Measurements from ENCODE around the gene KATNAL2.
A peak's percentile ranks its signal among the peaks of the same experiment; 100 is the strongest.
"Not testable (repeated sequence)": the region's sequence is repeated elsewhere in the genome, so short reads cannot be mapped to it uniquely, and the experiment has no call there.

The KATNAL2 gene

GRCh38 chr18:46939998-46940571 is 22.7 kb downstream of the KATNAL2 start:
- no peak for DNase-seq

- no peak for DNase-seq
Measured at GRCh38 chr18:46942646-46943045, 25.2 kb downstream of the KATNAL2 start.

GRCh38 chr18:46946656-46947282 is 29.4 kb downstream of the KATNAL2 start:
- DNase-seq, result peak; percentile 71

- DNase-seq, result no peak
Measured at GRCh38 chr18:46950064-46950656, 32.8 kb downstream of the KATNAL2 start.

DNA sequence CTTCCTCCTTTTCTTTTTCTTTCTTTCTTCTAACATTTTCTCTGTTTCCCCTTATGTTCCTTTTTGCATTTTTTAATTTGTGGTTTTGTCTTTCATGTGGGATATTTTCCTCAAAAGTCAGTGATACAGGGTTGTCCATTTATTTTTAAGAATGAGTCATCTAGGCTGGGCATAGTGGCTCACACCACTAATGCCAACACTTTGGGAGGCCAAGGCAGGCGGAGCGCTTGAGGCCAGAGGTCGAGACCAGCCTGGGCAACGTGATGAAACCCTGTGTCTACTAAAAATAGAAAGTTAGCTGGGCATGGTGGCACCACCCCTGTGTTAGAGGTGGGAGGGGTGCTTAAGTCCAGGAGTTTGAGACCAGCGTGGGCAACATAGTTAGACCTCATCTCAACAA is 35.8 kb downstream of the KATNAL2 start:
- no peak for DNase-seq

- no peak for DNase-seq
Measured at GRCh38 chr18:46958209-46958608, 40.8 kb downstream of the KATNAL2 start.

DNA sequence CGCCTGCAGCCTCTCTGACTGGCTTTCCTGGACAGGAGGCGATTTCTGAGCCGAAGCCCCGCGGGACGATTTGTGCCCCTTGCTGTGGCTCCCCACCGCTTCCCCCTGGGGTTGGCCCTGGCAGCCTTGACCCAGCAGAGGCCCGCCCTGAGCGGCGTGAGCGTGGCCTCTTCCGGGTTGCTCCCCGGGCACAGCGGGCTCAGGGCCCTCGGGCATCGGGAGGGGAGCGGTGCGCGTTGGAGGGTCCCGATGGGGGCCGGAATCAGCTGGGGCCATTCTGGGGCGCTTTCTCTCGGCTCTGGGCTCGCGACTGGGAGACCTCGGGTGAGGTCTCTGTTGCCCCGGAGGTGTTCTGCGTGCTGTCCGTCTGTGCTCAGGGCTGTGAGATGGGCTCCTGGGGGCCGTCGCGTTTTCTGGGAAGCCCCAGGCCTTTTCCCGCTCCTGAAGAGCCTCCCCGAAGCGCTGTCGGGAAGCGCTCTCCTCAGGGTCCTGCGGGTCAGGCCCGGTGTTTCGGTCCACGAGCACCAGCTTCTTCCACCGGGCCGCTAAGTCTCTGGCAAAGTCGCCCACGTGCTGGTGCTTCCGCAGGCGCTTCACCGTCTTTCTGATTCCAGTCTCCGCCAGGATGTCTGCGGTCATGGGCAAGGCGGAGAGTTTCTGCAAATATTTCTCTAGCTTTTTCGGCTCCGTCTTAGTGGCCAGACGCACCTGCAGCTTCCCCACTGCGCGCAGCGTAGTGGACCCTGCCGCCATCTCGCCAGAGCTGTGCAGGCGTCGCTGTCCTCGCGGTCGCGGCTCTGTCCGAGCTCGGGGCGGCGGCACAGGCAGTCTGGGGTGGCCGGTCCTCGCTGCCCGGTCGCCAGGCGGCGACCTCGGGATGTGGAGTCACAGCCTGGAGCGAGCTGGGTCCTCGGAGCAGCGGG is 46.5 kb downstream of the KATNAL2 start:
- not testable (repeated sequence) for DNase-seq

GRCh38 chr18:46964579-46965293 is 47.3 kb downstream of the KATNAL2 start:
- DNase-seq, result not testable (repeated sequence)

- not testable (repeated sequence) for DNase-seq
Measured at GRCh38 chr18:46966266-46966665, 48.9 kb downstream of the KATNAL2 start.

DNA sequence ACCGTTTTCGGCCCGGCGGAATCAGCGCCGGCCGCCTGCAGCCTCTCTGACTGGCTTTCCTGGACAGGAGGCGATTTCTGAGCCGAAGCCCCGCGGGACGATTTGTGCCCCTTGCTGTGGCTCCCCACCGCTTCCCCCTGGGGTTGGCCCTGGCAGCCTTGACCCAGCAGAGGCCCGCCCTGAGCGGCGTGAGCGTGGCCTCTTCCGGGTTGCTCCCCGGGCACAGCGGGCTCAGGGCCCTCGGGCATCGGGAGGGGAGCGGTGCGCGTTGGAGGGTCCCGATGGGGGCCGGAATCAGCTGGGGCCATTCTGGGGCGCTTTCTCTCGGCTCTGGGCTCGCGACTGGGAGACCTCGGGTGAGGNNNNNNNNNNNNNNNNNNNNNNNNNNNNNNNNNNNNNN is 52.1 kb downstream of the KATNAL2 start:
- DNase-seq, result not testable (repeated sequence)

GRCh38 chr18:47019870-47020269 is 102.5 kb downstream of the KATNAL2 start:
- DNase-seq, result not testable (repeated sequence)

DNA sequence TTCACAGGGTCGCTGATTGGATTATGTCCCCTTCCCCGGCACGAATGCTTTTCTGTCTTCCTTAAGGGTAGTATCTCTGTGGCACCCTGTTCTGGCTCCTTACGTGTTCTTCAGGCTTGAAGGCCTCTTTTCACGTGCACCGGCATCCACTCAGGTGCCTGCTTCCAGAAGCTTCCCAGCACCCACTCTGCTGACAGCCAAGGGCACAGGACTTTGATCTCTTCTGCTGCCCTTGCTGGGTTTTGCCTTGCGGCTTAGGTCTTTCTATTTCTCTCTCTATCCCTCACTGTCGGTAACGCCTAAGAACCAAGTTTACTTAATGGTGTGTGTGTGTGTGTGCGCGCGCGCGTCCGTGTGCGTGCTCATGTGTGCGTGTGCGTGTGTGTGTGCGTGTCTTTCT is 103.4 kb downstream of the KATNAL2 start:
- DNase-seq, result not testable (repeated sequence)

DNA sequence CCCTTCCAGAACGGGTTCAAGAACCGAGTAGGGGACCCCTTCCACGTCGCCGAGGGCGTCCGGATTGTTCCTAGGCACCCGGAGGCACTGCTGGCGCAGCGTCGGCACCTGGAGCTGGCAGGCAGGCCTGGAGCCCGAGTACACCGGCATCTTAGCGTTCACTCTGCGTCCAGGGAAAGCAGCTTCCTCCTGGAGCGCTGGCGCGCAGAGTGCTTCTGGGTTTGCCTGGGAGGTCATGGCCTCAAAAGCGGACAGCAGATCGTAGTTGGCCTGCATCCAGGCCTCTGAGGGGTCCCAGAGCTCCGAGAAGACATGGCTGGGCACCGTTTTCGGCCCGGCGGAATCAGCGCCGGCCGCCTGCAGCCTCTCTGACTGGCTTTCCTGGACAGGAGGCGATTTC is 105.4 kb downstream of the KATNAL2 start:
- DNase-seq, result not testable (repeated sequence)

GRCh38 chr18:47023769-47024465 is 106.5 kb downstream of the KATNAL2 start:
- DNase-seq, result not testable (repeated sequence)

DNA sequence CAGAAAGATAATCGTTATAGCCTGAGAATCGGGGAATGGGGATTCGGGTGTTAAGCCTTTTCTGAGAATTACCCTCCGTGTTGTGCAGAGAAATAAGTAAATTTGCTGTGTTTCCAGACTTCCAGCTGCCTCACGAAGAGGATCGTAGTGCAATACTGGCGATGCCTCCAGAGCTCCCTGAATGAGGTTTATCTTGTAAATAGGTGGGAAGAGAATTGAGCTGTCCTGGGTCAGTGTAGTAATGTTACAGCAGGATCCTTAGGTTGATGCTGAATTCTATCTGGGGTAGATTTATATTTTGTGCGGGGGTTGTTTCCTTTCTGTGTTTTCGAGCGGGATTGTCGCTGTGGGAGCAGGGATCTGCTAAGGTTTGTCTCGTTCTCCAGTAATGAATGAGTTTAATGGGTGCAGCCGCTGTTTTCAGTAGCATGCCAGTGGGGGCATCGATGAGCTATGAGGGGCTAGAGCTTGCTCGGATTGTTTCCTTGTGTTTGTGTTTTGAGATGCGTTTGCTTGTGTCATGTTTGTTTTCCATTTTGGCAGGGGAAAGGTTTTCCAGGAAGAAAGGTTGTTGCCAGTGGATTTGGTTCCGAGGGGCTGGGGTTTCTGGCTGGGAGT is 108.3 kb downstream of the KATNAL2 start:
- DNase-seq, result not testable (repeated sequence)

GRCh38 chr18:47028738-47029137 is 111.3 kb downstream of the KATNAL2 start:
- not testable (repeated sequence) for DNase-seq

DNA sequence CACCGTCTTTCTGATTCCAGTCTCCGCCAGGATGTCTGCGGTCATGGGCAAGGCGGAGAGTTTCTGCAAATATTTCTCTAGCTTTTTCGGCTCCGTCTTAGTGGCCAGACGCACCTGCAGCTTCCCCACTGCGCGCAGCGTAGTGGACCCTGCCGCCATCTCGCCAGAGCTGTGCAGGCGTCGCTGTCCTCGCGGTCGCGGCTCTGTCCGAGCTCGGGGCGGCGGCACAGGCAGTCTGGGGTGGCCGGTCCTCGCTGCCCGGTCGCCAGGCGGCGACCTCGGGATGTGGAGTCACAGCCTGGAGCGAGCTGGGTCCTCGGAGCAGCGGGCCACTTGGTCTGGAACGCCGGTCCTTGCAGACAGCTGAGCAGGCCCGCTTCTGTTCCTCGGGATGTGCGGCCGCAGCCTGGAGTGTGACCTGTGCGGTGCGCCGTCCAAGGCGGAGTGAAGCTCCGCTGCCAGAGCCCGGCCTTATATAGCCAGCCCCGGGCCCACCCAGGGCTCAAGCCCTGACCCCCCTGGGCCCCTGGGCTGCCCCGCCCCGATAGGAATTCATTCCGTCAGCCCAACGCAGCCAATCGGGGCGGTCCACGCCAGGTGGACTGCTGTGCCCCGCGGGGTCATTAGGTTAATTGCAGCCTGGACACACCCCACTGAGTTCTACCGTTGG is 112.4 kb downstream of the KATNAL2 start:
- not testable (repeated sequence) for DNase-seq

DNA sequence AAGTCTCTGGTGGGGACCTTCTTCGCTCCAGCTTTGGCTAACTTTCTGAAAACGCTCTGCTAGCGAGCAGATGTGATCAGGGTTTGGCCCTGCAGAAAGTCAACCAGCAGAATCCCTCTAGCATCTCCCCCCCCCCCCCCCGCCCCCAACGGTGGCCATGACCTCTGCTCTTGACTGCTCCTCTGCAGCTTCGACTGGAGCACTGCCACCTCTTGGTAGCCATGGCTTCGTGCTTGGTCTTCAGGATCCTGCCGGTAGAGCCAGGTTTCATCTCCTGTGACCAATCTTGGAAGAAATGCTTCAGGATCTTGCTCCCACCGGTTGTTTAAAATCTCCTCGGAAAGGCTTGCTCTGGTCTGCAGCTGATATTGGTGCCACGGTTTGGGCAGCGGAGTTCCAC is 113.5 kb downstream of the KATNAL2 start:
- not testable (repeated sequence) for DNase-seq

GRCh38 chr18:47032945-47033344 is 115.5 kb downstream of the KATNAL2 start:
- no peak for DNase-seq

- not testable (repeated sequence) for DNase-seq
Measured at GRCh38 chr18:47034591-47034990, 117.2 kb downstream of the KATNAL2 start.

DNA sequence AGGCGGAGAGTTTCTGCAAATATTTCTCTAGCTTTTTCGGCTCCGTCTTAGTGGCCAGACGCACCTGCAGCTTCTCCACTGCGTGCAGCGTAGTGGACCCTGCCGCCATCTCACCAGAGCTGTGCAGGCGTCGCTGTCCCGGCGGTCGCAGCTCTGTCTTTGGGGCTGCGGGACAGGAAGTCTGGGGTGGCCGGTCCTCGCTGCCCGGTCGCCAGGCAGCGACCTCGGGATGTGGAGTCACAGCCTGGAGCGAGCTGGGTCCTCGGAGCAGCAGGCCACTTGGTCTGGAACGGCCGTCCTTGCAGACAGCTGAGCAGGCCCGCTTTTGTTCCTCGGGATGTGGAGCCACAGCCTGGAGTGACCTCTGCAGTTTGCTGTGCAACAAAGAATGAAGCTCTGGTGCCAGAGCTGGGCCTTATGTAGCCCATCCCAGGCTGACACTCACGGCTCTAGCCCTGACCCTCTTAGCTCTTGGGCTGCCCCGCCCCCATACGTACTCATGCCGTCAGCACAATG is 117.8 kb downstream of the KATNAL2 start, which contains the start of gene ELOA2:
Gene ELOA2, minus strand, starts transcription at position 466 of the 516 bp plus-strand sequence. Its CDS starts 357 bp downstream, at position 109.
- no peak for DNase-seq

Data from NCI-H510A (cell line).